K562 (cell line): ENCODE measurements around the gene TMEM248. TPM values are rescaled to one million over a fixed set of nuclear protein-coding genes. Genes with fewer than 3 reads are reported as not detected.
A peak's percentile ranks its signal among the peaks of the same experiment; 100 is the strongest.

Experiments
- ATAC-seq: fragments of 200-7000 bp; cut with Tn5 transposase; 3 replicates; pipeline ENCODE4 v1.9.1; 2020; ENCODE audit warnings: moderate library complexity
- BruUV-seq: library from RNA; stranded (reverse); fragments of 400-500 nt; replicated peaks from 2 replicates; lab custom pipeline; 2021; lab: Mats Ljungman, UMichigan
- CTCF ChIA-PET: fragments of 300-600 bp; formaldehyde crosslinking; extraction: SDS; loops from one replicate; lab custom pipeline; 2021; ENCODE audit warnings: low intra/inter-chr PET ratio; lab: Yijun Ruan, JAX
- POLR2A ChIA-PET: fragments of 300-600, 350-650 bp; sonication (Branson Sonifier 250); formaldehyde crosslinking; extraction: SDS; loops from one replicate; lab custom pipeline; 2021; ENCODE audit warnings: antibody characterized with exemption, inconsistent platforms; lab: Yijun Ruan, JAX
- DNase-seq, 4 experiments: peaks; one replicate each; pipeline versions ENCODE4 v3.0.0 to v3.0.0-alpha.2; 2011 to 2018; ENCODE audit warnings: low spot score in 3 of 4, mixed read lengths in 3 of 4; ENCODE audit errors: extremely low read depth in 1 of 4
- FAIRE-seq: peaks from 2 replicates; lab custom pipeline; 2011; peaks lifted over from hg19 to GRCh38; lab: Jason Lieb, UNC
- H2AFZ ChIP-seq: 2 replicates; pipeline ENCODE4 v1.6.0; 2011; ENCODE audit warnings: low read depth, low read length, control low read depth, inconsistent platforms
- H3K27ac ChIP-seq: fragments of 200-600 bp; 3 replicates; pipeline ENCODE4 v1.8.0; 2011; ENCODE audit warnings: low read depth, mild to moderate bottlenecking, control low read depth, inconsistent platforms, low read length, moderate library complexity, mixed read lengths; ENCODE audit errors: extremely low read depth
- H3K27me3 ChIP-seq, 2 experiments: fragments of 300-600 bp in 1 of 2; 2 replicates in 1 of 2; 3 replicates in 1 of 2; pipeline versions ENCODE4 v1.6.0 to v1.8.0; 2011; ENCODE audit warnings: inconsistent platforms in 2 of 2, low read length in 2 of 2, mild to moderate bottlenecking in 1 of 2, mixed read lengths in 1 of 2, moderate library complexity in 1 of 2; ENCODE audit not compliant: control insufficient read depth in 2 of 2, insufficient read depth in 2 of 2
- H3K36me3 ChIP-seq: fragments of 300-600 bp; 3 replicates; pipeline ENCODE4 v1.8.0; 2011; ENCODE audit warnings: mild to moderate bottlenecking, low read length, inconsistent platforms; ENCODE audit not compliant: control insufficient read depth, insufficient read depth
- H3K4me1 ChIP-seq, 2 experiments: fragments of 200-600 bp in 1 of 2; replicated peaks in 1 of 2; 2 replicates in 1 of 2; 3 replicates in 1 of 2; pipeline versions ENCODE4 v1.5.1 to v1.8.0; 2011; ENCODE audit warnings: inconsistent platforms in 2 of 2, low read length in 2 of 2, mild to moderate bottlenecking in 1 of 2, mixed read lengths in 1 of 2, moderate library complexity in 1 of 2; ENCODE audit not compliant: control insufficient read depth in 2 of 2, insufficient read depth in 2 of 2
- H3K4me2 ChIP-seq: 2 replicates; pipeline ENCODE4 v1.6.1; 2011; ENCODE audit warnings: low read length, control low read depth, inconsistent platforms, mixed read lengths; ENCODE audit not compliant: insufficient read depth
- H3K4me3 ChIP-seq: fragments of 200-600 bp; sonication (generic), shearing (Covaris generic); 2 replicates; pipeline ENCODE4 v1.5.1; 2016; ENCODE audit warnings: control low read depth, inconsistent platforms
- H3K79me2 ChIP-seq: fragments of 200-600 bp; 3 replicates; pipeline ENCODE4 v1.8.0; 2011; ENCODE audit warnings: low read length, inconsistent platforms; ENCODE audit not compliant: control insufficient read depth, insufficient read depth
- H3K9ac ChIP-seq, 2 experiments: 2 replicates each; pipeline versions ENCODE4 v1.6.0 to v1.6.1; 2011; ENCODE audit warnings: low read depth in 2 of 2, low read length in 2 of 2, control low read depth in 1 of 2, inconsistent platforms in 1 of 2, mild to moderate bottlenecking in 1 of 2, mixed read lengths in 1 of 2; ENCODE audit not compliant: insufficient read depth in 1 of 2
- H3K9me1 ChIP-seq: one replicate; pipeline ENCODE4 v1.6.0; 2011; ENCODE audit warnings: inconsistent platforms, mild to moderate bottlenecking, low read length, moderate library complexity; ENCODE audit not compliant: control insufficient read depth, insufficient read depth
- H3K9me3 ChIP-seq: replicated peaks from 2 replicates; pipeline ENCODE4 v1.5.1; 2011; ENCODE audit warnings: low read depth, low read length, inconsistent platforms; ENCODE audit not compliant: control insufficient read depth, insufficient read depth
- H4K20me1 ChIP-seq: replicated peaks from 2 replicates; pipeline ENCODE4 v1.6.1; 2011; ENCODE audit warnings: low read length, inconsistent platforms, mixed read lengths; ENCODE audit not compliant: control insufficient read depth, insufficient read depth
- CEBPB ChIP-seq: fragments of 450-650 bp; IDR thresholded peaks from 2 replicates; pipeline ENCODE4 v1.6.1; 2016; ENCODE audit warnings: missing genetic modification characterization, missing compliant biosample characterization
- MNT ChIP-seq, 2 experiments: fragments of 450-650 bp; conservative IDR thresholded peaks; 2 replicates each; pipeline ENCODE4 v1.6.1; 2017; ENCODE audit warnings: mild to moderate bottlenecking in 2 of 2, moderate library complexity in 2 of 2
- WGBS: fragments of 100-300 bp; shearing (Covaris generic); methylation state at CpG from one replicate; pipeline ENCODE4 v1.1.6; 2016; ENCODE audit warnings: low coverage, mixed read lengths; ENCODE audit not compliant: insufficient coverage; ENCODE audit errors: missing lambda C conversion rate; 5-methylcytosine and 5-hydroxymethylcytosine counted together
- in situ Hi-C: fragments of 300-500 bp; cut with MboI; formaldehyde crosslinking; loops from 4 replicates; pipeline ENCODE4 v1.15.0; 2018; ENCODE audit warnings: inconsistent platforms, mixed read lengths
- intact Hi-C: fragments of 100-400 bp; cut with micrococcal nuclease; formaldehyde crosslinking; loops from 2 replicates; pipeline ENCODE4 v1.14.2; 2022
- polyA plus RNA-seq, 8 experiments: library from polyadenylated mRNA; depleted of rRNA in 4 of 8; stranded (reverse) in 5 of 8; unstranded in 3 of 8; fragments of >200 nt; fragmentation: Nextera tagmentation in 2 of 8; fragmentation: Illumina TruSeq in 1 of 8; extraction: Ambion mirVana in 2 of 8; extraction: Trizol in 1 of 8; gene quantifications; 2 replicates each; pipeline versions ENCODE4 v1.2.1 to v1.2.3, GENCODE V29; 2011 to 2014; ENCODE audit warnings: inconsistent platforms in 1 of 8, missing spikeins in 1 of 8
- total RNA-seq, 7 experiments: library from RNA; depleted of rRNA in 6 of 7; stranded (reverse); fragments of >200 nt in 6 of 7; fragmentation: Illumina TruSeq in 2 of 7; extraction: Trizol in 2 of 7; gene quantifications; 2 replicates each; pipeline versions ENCODE4 v1.2.1 to v1.2.3, GENCODE V29; 2011 to 2021; ENCODE audit warnings: low replicate concordance in 1 of 7

Gene TMEM248
- total and polyA plus RNA-seq, 9 of the 15 experiments (the other 6 are each of a cell fraction or from before 2014, with no cell fraction given), result 6.3 to 132 (median 64.4) TPM

GRCh38 chr7:66953044-66953427 is 32.0 kb downstream of the TMEM248 start:
- ATAC-seq (no peak), DNase-seq (no peak), FAIRE-seq (no peak)
- Histone ChIP-seq H3K79me2 (no peaks in the 10 kb centered on the region), H3K36me3 (peaks cover 92% of the 10 kb centered on the region), H3K4me2 (no peak overlapping the region), H3K9ac (peak overlapping the region in 1 of 2 experiments; percentile 76; a peak in 2 of 4 replicates), H3K9me1 (peaks cover 3% of the 10 kb centered on the region), H4K20me1 (no peaks in the 10 kb centered on the region), H3K9me3 (no peaks in the 10 kb centered on the region), H3K27me3 (no peaks in the 10 kb centered on the region), H3K4me3 (no peak overlapping the region), H2AFZ (no peak overlapping the region), H3K27ac (no peak overlapping the region), H3K4me1 (peaks cover 0 to 4% of the 10 kb centered on the region in 2 experiments; a peak in 1 of 5 replicates)
- TF ChIP-seq MNT (conservative IDR thresholded peaks at IDR 0.05), result no peak
- TF ChIP-seq CEBPB (tag), result peak; percentile 61; the same call in 1 of the 2 replicates
- in situ Hi-C loops (no loop called here), intact Hi-C loops (no loop called here)
- WGBS, result 70% methylated on average over 5 of the region's 5 CpGs
- POLR2A ChIA-PET, result interaction anchor here (0.7 kb wide), 2 partner anchors 25 to 29 kb away, joined by 3 read pairs; no protein-coding TSS in a partner anchor
- no TSS peak for BruUV-seq
- CTCF ChIA-PET, result no interaction called here
